CD14-positive monocyte (primary cell): ENCODE results near the gene TJAP1. TPM values are rescaled to one million over a fixed set of nuclear protein-coding genes. Genes with fewer than 3 reads are reported as not detected.

Experiments used
- DNase-seq, 3 donors: peaks; one replicate each; pipeline ENCODE4 v3.0.0-alpha.2; 2011 to 2022
- H2AFZ ChIP-seq: 2 replicates; pipeline ENCODE4 v1.6.0; 2012; ENCODE audit warnings: mild to moderate bottlenecking, low read depth, low read length, inconsistent platforms; ENCODE audit not compliant: insufficient read depth, poor library complexity, severe bottlenecking
- H3K27ac ChIP-seq, 2 donors: 1 replicate in 1 of 2; 2 replicates in 1 of 2; pipeline ENCODE4 v1.5.1; 2012 to 2013; ENCODE audit warnings: low read length in 2 of 2, control low read depth in 1 of 2, inconsistent platforms in 1 of 2, low read depth in 1 of 2, mild to moderate bottlenecking in 1 of 2
- H3K27me3 ChIP-seq, 2 donors: one replicate each; pipeline versions ENCODE4 v1.6.0 to v1.6.1; 2011 to 2013; ENCODE audit warnings: low read length in 2 of 2; ENCODE audit not compliant: control insufficient read depth in 2 of 2, insufficient read depth in 2 of 2
- H3K36me3 ChIP-seq, 2 donors: replicated peaks in 1 of 2; 1 replicate in 1 of 2; 2 replicates in 1 of 2; pipeline versions ENCODE4 v1.5.1 to v1.6.1; 2012 to 2013; ENCODE audit warnings: low read length in 2 of 2, control low read depth in 1 of 2, inconsistent platforms in 1 of 2, mild to moderate bottlenecking in 1 of 2; ENCODE audit not compliant: insufficient read depth in 2 of 2, control insufficient read depth in 1 of 2
- H3K4me1 ChIP-seq, 2 donors: 1 replicate in 1 of 2; 2 replicates in 1 of 2; pipeline versions ENCODE4 v1.5.1 to v1.6.1; 2012 to 2013; ENCODE audit warnings: low read length in 2 of 2, control low read depth in 1 of 2, inconsistent platforms in 1 of 2, mild to moderate bottlenecking in 1 of 2, moderate library complexity in 1 of 2; ENCODE audit not compliant: insufficient read depth in 2 of 2, control insufficient read depth in 1 of 2
- H3K4me2 ChIP-seq: replicated peaks from 2 replicates; pipeline ENCODE3; 2012; ENCODE audit warnings: low read length, moderate library complexity, mild to moderate bottlenecking; ENCODE audit not compliant: poor library complexity, severe bottlenecking; ENCODE audit errors: extremely low read depth
- H3K4me3 ChIP-seq, 3 experiments: fragments of 200-600 bp in 1 of 3; sonication (generic) in 1 of 3; replicated peaks in 1 of 3; 1 replicate in 2 of 3; 2 replicates in 1 of 3; pipeline ENCODE4 v1.5.1; 2011 to 2013; ENCODE audit warnings: low read length in 3 of 3, mild to moderate bottlenecking in 3 of 3, control low read depth in 2 of 3, low read depth in 2 of 3, inconsistent platforms in 1 of 3, moderate library complexity in 1 of 3
- H3K79me2 ChIP-seq: 2 replicates; pipeline ENCODE4 v1.6.0; 2012; ENCODE audit warnings: mild to moderate bottlenecking, control low read depth, inconsistent platforms, low read length, moderate library complexity; ENCODE audit not compliant: insufficient read depth
- H3K9ac ChIP-seq: 2 replicates; pipeline ENCODE4 v1.6.0; 2017; ENCODE audit warnings: low read length, mild to moderate bottlenecking; ENCODE audit not compliant: insufficient read depth, poor library complexity, severe bottlenecking
- H3K9me3 ChIP-seq, 2 donors: replicated peaks in 1 of 2; 1 replicate in 1 of 2; 2 replicates in 1 of 2; pipeline versions ENCODE4 v1.5.1 to v1.6.1; 2012 to 2013; ENCODE audit warnings: low read length in 2 of 2, control low read depth in 1 of 2; ENCODE audit not compliant: control insufficient read depth in 1 of 2, insufficient read depth in 1 of 2
- H4K20me1 ChIP-seq: 2 replicates; pipeline ENCODE4 v1.6.0; 2012; ENCODE audit warnings: mild to moderate bottlenecking, low read length, control low read depth, moderate library complexity; ENCODE audit not compliant: insufficient read depth
- H3K27ac Mint-ChIP-seq, 7 donors: one replicate each; pipeline ENCODE4 v1.8.0; 2020; ENCODE audit warnings: mild to moderate bottlenecking in 7 of 7, mixed read lengths in 7 of 7, moderate library complexity in 6 of 7, inconsistent platforms in 2 of 7
- H3K27me3 Mint-ChIP-seq, 3 donors: one replicate each; pipeline ENCODE4 v1.8.0; 2021 to 2022; ENCODE audit warnings: low read depth in 3 of 3, mild to moderate bottlenecking in 3 of 3, mixed read lengths in 3 of 3, moderate library complexity in 3 of 3, inconsistent platforms in 1 of 3
- H3K36me3 Mint-ChIP-seq, 2 donors: one replicate each; pipeline ENCODE4 v1.8.0; 2020; ENCODE audit warnings: mixed read lengths in 2 of 2, inconsistent platforms in 1 of 2, mild to moderate bottlenecking in 1 of 2
- H3K4me1 Mint-ChIP-seq: one replicate; pipeline ENCODE4 v1.8.0; 2020; ENCODE audit warnings: mild to moderate bottlenecking, mixed read lengths
- H3K4me3 Mint-ChIP-seq, 2 donors: one replicate each; pipeline ENCODE4 v1.8.0; 2020; ENCODE audit warnings: mild to moderate bottlenecking in 2 of 2, mixed read lengths in 2 of 2, moderate library complexity in 1 of 2
- H3K9me3 Mint-ChIP-seq, 7 donors: one replicate each; pipeline ENCODE4 v1.8.0; 2020 to 2022; ENCODE audit warnings: mixed read lengths in 7 of 7, mild to moderate bottlenecking in 6 of 7, moderate library complexity in 6 of 7, inconsistent platforms in 2 of 7
- CTCF ChIP-seq: fragments of 200-600 bp; IDR thresholded peaks from one replicate; pipeline ENCODE4 v1.8.0; 2022; ENCODE audit warnings: antibody characterized with exemption, mild to moderate bottlenecking
- WGBS: methylation state at CpG from one replicate; pipeline ENCODE4 v1.1.5; 2013; ENCODE audit warnings: missing lambda C conversion rate; ENCODE audit not compliant: insufficient coverage; 5-methylcytosine and 5-hydroxymethylcytosine counted together
- intact Hi-C, 2 donors: fragments of 100-400 bp; cut with micrococcal nuclease; formaldehyde crosslinking; loops; one replicate each; pipeline versions ENCODE4 v1.15.0 to v1.15.1; 2023
- polyA plus RNA-seq, 3 donors: library from polyadenylated mRNA; depleted of rRNA in 1 of 3; unstranded in 2 of 3; stranded (reverse) in 1 of 3; fragments of 300-500 nt in 2 of 3; fragments of >200 nt in 1 of 3; fragmentation: Illumina TruSeq in 2 of 3; gene quantifications; 1 replicate in 2 of 3; 2 replicates in 1 of 3; pipeline ENCODE4 v1.2.3, GENCODE V29; 2012 to 2021

The TJAP1 gene
- polyA plus RNA-seq, 3 donors, result 3.2 to 43.4 (median 3.2) TPM

GRCh38 chr6:43475516-43475915, 1.9 kb upstream of the TJAP1 start:
- peaks cover 0 to 2% of the 10 kb centered on the region in 2 donors for H3K36me3 Mint-ChIP-seq
- Histone ChIP-seq H3K27ac (no peak overlapping the region), H3K4me1 (peaks cover 14 to 18% of the 10 kb centered on the region in 2 donors), H3K79me2 (peaks cover 31% of the 10 kb centered on the region), H3K9ac (no peak overlapping the region), H2AFZ (no peak overlapping the region), H4K20me1 (no peaks in the 10 kb centered on the region), H3K36me3 (no peaks in the 10 kb centered on the region), H3K4me2 (no peak overlapping the region), H3K27me3 (no peaks in the 10 kb centered on the region), H3K9me3 (no peaks in the 10 kb centered on the region), H3K4me3 (no peak overlapping the region)
- no peak overlapping the region for H3K4me3 Mint-ChIP-seq
- H3K27ac Mint-ChIP-seq, result peak overlapping the region in 2 of 7 donors; percentile 42 to 82
- intact Hi-C loops, result no loop called here
- H3K27me3 Mint-ChIP-seq, result peaks cover 4 to 6% (median 5%) of the 10 kb centered on the region in 3 donors
- TF ChIP-seq CTCF, result no peak
- peaks cover 18% of the 10 kb centered on the region for H3K4me1 Mint-ChIP-seq
- peaks cover 0 to 1% (median 0%) of the 10 kb centered on the region in 7 donors for H3K9me3 Mint-ChIP-seq
- 83% methylated on average over 3 of the region's 6 CpGs for WGBS
- no peak for DNase-seq

DNA sequence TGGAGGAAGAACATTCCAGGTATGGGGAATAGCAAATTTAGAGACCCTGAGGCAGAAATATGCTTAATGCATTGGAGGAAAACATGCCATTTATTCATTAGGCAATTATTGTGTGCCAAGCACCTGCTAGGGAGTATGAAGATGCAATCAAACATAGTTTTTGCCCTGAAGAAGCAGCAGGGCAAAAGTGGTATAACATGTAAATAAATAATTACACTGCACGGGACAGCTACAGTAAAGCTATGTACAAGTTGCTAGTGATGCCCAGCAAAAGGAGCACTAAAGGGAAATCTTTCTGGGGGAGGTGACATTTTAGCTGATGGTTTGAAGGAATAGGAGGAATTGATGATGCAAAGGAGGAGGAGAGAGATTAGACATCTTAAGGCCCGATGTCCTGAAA, 624 bp upstream of the TJAP1 start:
- peak overlapping the region; percentile 60 to 82 (median 69) for H3K4me3 ChIP-seq
- H3K27ac Mint-ChIP-seq, result peak overlapping the region; percentile 92 to 99 (median 97)
- peak overlapping the region; percentile 95 for H3K9ac ChIP-seq
- H3K9me3 Mint-ChIP-seq, result no peaks in the 10 kb centered on the region
- no peaks in the 10 kb centered on the region for H4K20me1 ChIP-seq
- no peaks in the 10 kb centered on the region for H3K27me3 ChIP-seq
- peak overlapping the region; percentile 88 to 93 for H3K4me3 Mint-ChIP-seq
- peak overlapping the region; percentile 82 for H2AFZ ChIP-seq
- H3K27ac ChIP-seq, result peak overlapping the region in 1 of 2 donors; percentile 96
- peaks cover 25% of the 10 kb centered on the region for H3K4me1 Mint-ChIP-seq
- peaks cover 1 to 5% (median 2%) of the 10 kb centered on the region in 3 donors for H3K27me3 Mint-ChIP-seq
- peaks cover 3 to 6% of the 10 kb centered on the region in 2 donors for H3K36me3 Mint-ChIP-seq
- intact Hi-C loops, result no loop called here
- no peak for TF ChIP-seq CTCF
- H3K36me3 ChIP-seq, result no peaks in the 10 kb centered on the region
- H3K9me3 ChIP-seq, result no peaks in the 10 kb centered on the region
- peaks cover 42% of the 10 kb centered on the region for H3K79me2 ChIP-seq
- no CpG with 5 or more reads among the region's 2 CpGs for WGBS
- H3K4me2 ChIP-seq, result peak overlapping the region; percentile 80
- DNase-seq, result no peak
- H3K4me1 ChIP-seq, result peaks cover 14 to 18% of the 10 kb centered on the region in 2 donors
